Astrocyte (in vitro differentiated cells and primary cell): ENCODE data around the gene RBM47. TPM values are rescaled to one million over a fixed set of nuclear protein-coding genes. Genes with fewer than 3 reads are reported as not detected.
"Not testable (repeated sequence)": the region's sequence is repeated elsewhere in the genome, so short reads cannot be mapped to it uniquely, and the experiment has no call there.

Source experiments
- DNase-seq: peaks from one replicate; pipeline ENCODE4 v3.0.0-alpha.2; 2010; ENCODE audit warnings: low read depth
- FAIRE-seq: peaks from 2 replicates; lab custom pipeline; 2011; peaks lifted over from hg19 to GRCh38; lab: Jason Lieb, UNC
- H2AFZ ChIP-seq: 2 replicates; pipeline ENCODE4 v1.6.0; 2012; ENCODE audit warnings: low read depth, low read length, inconsistent platforms
- H3K27ac ChIP-seq: 2 replicates; pipeline ENCODE4 v1.5.1; 2011; ENCODE audit warnings: low read depth, low read length, inconsistent platforms
- H3K27me3 ChIP-seq: 2 replicates; pipeline ENCODE4 v1.6.0; 2011; ENCODE audit warnings: low read length, inconsistent platforms; ENCODE audit not compliant: insufficient read depth
- H3K36me3 ChIP-seq: 2 replicates; pipeline ENCODE4 v1.5.1; 2011; ENCODE audit warnings: low read length, inconsistent platforms; ENCODE audit not compliant: insufficient read depth
- H3K4me1 ChIP-seq: 2 replicates; pipeline ENCODE4 v1.5.1; 2011; ENCODE audit warnings: low read length, inconsistent platforms; ENCODE audit not compliant: insufficient read depth
- H3K4me2 ChIP-seq: 2 replicates; pipeline ENCODE4 v1.6.0; 2012; ENCODE audit warnings: low read length, inconsistent platforms
- H3K4me3 ChIP-seq: 2 replicates; pipeline ENCODE4 v1.5.1; 2011; ENCODE audit warnings: low read depth, mild to moderate bottlenecking, low read length, inconsistent platforms; ENCODE audit not compliant: insufficient read depth
- H3K79me2 ChIP-seq: 2 replicates; pipeline ENCODE4 v1.6.0; 2012; ENCODE audit warnings: mild to moderate bottlenecking, low read length, inconsistent platforms; ENCODE audit not compliant: insufficient read depth
- H3K9ac ChIP-seq: 2 replicates; pipeline ENCODE4 v1.6.0; 2012; ENCODE audit warnings: mild to moderate bottlenecking, low read length, inconsistent platforms
- H3K9me3 ChIP-seq: 2 replicates; pipeline ENCODE4 v1.5.1; 2012; ENCODE audit warnings: low read depth, mild to moderate bottlenecking, low read length, inconsistent platforms; ENCODE audit not compliant: insufficient read depth
- H4K20me1 ChIP-seq: 2 replicates; pipeline ENCODE4 v1.6.0; 2012; ENCODE audit warnings: low read length, inconsistent platforms; ENCODE audit not compliant: insufficient read depth
- H3K27ac Mint-ChIP-seq: one replicate; pipeline ENCODE4 v1.8.0; 2021; ENCODE audit warnings: mild to moderate bottlenecking, mixed read lengths; ENCODE audit not compliant: unreplicated experiment
- H3K27me3 Mint-ChIP-seq: one replicate; pipeline ENCODE4 v1.8.0; 2021; ENCODE audit warnings: low read depth, mixed read lengths; ENCODE audit not compliant: unreplicated experiment
- H3K36me3 Mint-ChIP-seq: one replicate; pipeline ENCODE4 v1.8.0; 2021; ENCODE audit warnings: low read depth, mixed read lengths; ENCODE audit not compliant: unreplicated experiment
- H3K4me1 Mint-ChIP-seq: one replicate; pipeline ENCODE4 v1.8.0; 2021; ENCODE audit warnings: low read depth, mixed read lengths; ENCODE audit not compliant: unreplicated experiment
- H3K4me3 Mint-ChIP-seq: one replicate; pipeline ENCODE4 v1.8.0; 2021; ENCODE audit warnings: mild to moderate bottlenecking, moderate library complexity, mixed read lengths; ENCODE audit not compliant: unreplicated experiment
- H3K9me3 Mint-ChIP-seq: one replicate; pipeline ENCODE4 v1.8.0; 2021; ENCODE audit warnings: mild to moderate bottlenecking, mixed read lengths; ENCODE audit not compliant: unreplicated experiment
- EZH2 ChIP-seq: IDR thresholded peaks from 2 replicates; pipeline ENCODE4 v1.6.1; 2012; ENCODE audit warnings: mild to moderate bottlenecking, low read length, inconsistent platforms; ENCODE audit not compliant: insufficient read depth
- total RNA-seq: library from RNA; stranded (reverse); gene quantifications from 2 replicates; pipeline ENCODE4 v1.2.1, GENCODE V29; 2021
- TF ChIP-seq, protein P1 (sequence below): IDR thresholded peaks from 2 replicates; pipeline ENCODE4 v1.5.1; 2011; ENCODE audit warnings: low read depth, mild to moderate bottlenecking, inconsistent platforms, low read length, moderate library complexity; ENCODE audit not compliant: insufficient read depth

The RBM47 gene
- total RNA-seq, 1 donor from 2014 or later = 2.9 TPM

- Histone ChIP-seq H3K4me3 (no peak overlapping the region), H3K36me3 (no peaks in the 10 kb centered on the region), H3K27me3 (no peaks in the 10 kb centered on the region), H3K9me3 (no peaks in the 10 kb centered on the region), H3K4me2 (no peak overlapping the region), H3K4me1 (peaks cover 9% of the 10 kb centered on the region), H3K79me2 (no peaks in the 10 kb centered on the region), H4K20me1 (no peaks in the 10 kb centered on the region), H3K9ac (no peak overlapping the region), H3K27ac (no peak overlapping the region), H2AFZ (no peak overlapping the region)
- no peaks in the 10 kb centered on the region for H3K9me3 Mint-ChIP-seq
- H3K27me3 Mint-ChIP-seq = no peaks in the 10 kb centered on the region
- TF ChIP-seq EZH2 = no peak
- TF ChIP-seq, protein P1, sequence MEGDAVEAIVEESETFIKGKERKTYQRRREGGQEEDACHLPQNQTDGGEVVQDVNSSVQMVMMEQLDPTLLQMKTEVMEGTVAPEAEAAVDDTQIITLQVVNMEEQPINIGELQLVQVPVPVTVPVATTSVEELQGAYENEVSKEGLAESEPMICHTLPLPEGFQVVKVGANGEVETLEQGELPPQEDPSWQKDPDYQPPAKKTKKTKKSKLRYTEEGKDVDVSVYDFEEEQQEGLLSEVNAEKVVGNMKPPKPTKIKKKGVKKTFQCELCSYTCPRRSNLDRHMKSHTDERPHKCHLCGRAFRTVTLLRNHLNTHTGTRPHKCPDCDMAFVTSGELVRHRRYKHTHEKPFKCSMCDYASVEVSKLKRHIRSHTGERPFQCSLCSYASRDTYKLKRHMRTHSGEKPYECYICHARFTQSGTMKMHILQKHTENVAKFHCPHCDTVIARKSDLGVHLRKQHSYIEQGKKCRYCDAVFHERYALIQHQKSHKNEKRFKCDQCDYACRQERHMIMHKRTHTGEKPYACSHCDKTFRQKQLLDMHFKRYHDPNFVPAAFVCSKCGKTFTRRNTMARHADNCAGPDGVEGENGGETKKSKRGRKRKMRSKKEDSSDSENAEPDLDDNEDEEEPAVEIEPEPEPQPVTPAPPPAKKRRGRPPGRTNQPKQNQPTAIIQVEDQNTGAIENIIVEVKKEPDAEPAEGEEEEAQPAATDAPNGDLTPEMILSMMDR = no peak
- no peak overlapping the region for H3K4me3 Mint-ChIP-seq
- no peak for FAIRE-seq
- H3K27ac Mint-ChIP-seq = no peak overlapping the region
- no peak for DNase-seq
- H3K36me3 Mint-ChIP-seq = no peaks in the 10 kb centered on the region
- H3K4me1 Mint-ChIP-seq = peaks cover 12% of the 10 kb centered on the region
These were observed 106.1 kb downstream of the RBM47 start for GRCh38 chr4:40523581-40523980.

GRCh38 chr4:40521957-40522356 lies 107.7 kb downstream of the RBM47 start:
- Histone ChIP-seq H3K4me3 (no peak overlapping the region), H3K27me3 (no peaks in the 10 kb centered on the region), H3K9me3 (no peaks in the 10 kb centered on the region), H3K4me2 (no peak overlapping the region), H2AFZ (no peak overlapping the region), H4K20me1 (no peaks in the 10 kb centered on the region), H3K79me2 (no peaks in the 10 kb centered on the region), H3K9ac (no peak overlapping the region), H3K36me3 (no peaks in the 10 kb centered on the region), H3K4me1 (peaks cover 9% of the 10 kb centered on the region), H3K27ac (no peak overlapping the region)
- Mint-ChIP-seq H3K27me3 (no peaks in the 10 kb centered on the region), H3K4me3 (no peak overlapping the region), H3K4me1 (peaks cover 12% of the 10 kb centered on the region), H3K9me3 (no peaks in the 10 kb centered on the region), H3K36me3 (no peaks in the 10 kb centered on the region), H3K27ac (no peak overlapping the region)
- TF ChIP-seq EZH2 = no peak
- TF ChIP-seq, protein P1 = no peak
- FAIRE-seq (no peak), DNase-seq (no peak)

DNA sequence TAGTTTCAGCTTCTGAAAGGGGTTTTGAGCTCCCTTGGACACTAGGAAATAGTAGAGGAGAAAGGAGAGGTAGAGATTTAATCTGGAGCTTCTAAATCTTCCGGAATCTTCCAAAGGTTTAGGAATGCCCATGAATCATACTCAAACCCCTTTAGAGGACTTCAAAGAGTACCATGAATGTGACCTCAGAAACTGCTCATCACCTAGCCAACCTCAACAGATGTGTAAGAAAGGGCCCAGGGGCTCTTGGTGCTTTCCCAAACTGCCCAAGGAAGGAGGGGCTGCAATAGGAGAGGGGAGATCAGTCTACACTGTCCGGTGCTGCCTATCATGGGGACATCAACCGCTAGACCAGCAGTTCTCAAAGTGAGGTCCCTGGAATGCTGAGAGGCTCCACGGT lies 109.1 kb downstream of the RBM47 start:
- no peaks in the 10 kb centered on the region for H3K9me3 ChIP-seq
- Mint-ChIP-seq H3K27ac (no peak overlapping the region), H3K4me1 (peaks cover 8% of the 10 kb centered on the region), H3K4me3 (no peak overlapping the region), H3K36me3 (no peaks in the 10 kb centered on the region), H3K9me3 (no peaks in the 10 kb centered on the region), H3K27me3 (no peaks in the 10 kb centered on the region)
- no peak overlapping the region for H3K4me2 ChIP-seq
- no peaks in the 10 kb centered on the region for H4K20me1 ChIP-seq
- H3K4me3 ChIP-seq = no peak overlapping the region
- DNase-seq (peak; percentile 11), FAIRE-seq (no peak)
- H2AFZ ChIP-seq = no peak overlapping the region
- H3K9ac ChIP-seq = no peak overlapping the region
- no peaks in the 10 kb centered on the region for H3K27me3 ChIP-seq
- TF ChIP-seq EZH2 = no peak
- TF ChIP-seq, protein P1 = no peak
- H3K79me2 ChIP-seq = no peaks in the 10 kb centered on the region
- H3K36me3 ChIP-seq = no peaks in the 10 kb centered on the region
- H3K27ac ChIP-seq = no peak overlapping the region
- H3K4me1 ChIP-seq = peaks cover 1% of the 10 kb centered on the region

DNA sequence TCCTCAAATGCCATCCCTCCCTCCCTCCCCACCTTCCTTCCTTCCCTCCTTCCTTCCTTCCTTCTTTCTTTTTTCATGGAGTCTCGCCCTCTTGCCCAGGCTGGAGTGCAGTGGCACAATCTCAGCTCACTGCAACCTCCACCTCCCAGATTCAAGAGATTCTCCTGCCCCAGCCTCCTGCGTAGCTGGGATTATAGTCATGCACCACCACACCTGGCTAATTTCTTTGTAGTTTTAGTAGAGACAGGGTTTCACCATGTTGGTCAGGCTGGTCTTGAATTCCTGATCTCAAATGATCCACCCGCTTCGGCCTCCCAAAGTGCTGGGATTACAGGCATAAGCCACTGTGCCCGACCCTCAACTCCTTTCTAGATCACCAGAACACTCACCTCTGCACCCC lies 112.6 kb downstream of the RBM47 start:
- not testable (repeated sequence) for H3K27ac ChIP-seq, H3K4me3 Mint-ChIP-seq, H3K4me1 ChIP-seq, H3K27me3 Mint-ChIP-seq, H3K9me3 ChIP-seq, H3K9me3 Mint-ChIP-seq, FAIRE-seq, H3K27me3 ChIP-seq, DNase-seq, H3K9ac ChIP-seq, H3K4me3 ChIP-seq, H3K36me3 Mint-ChIP-seq, H4K20me1 ChIP-seq, H3K4me2 ChIP-seq, H3K79me2 ChIP-seq, H3K27ac Mint-ChIP-seq, H3K36me3 ChIP-seq, H2AFZ ChIP-seq
- H3K4me1 Mint-ChIP-seq = peaks cover 12% of the 10 kb centered on the region
